ENCODE measurements around the gene DOC2A. TPM values are rescaled to one million over a fixed set of nuclear protein-coding genes. Genes with fewer than 3 reads are reported as not detected.

The DOC2A gene
- total RNA-seq, result 0.22 and 0.62 TPM in 2 replicates

DNA sequence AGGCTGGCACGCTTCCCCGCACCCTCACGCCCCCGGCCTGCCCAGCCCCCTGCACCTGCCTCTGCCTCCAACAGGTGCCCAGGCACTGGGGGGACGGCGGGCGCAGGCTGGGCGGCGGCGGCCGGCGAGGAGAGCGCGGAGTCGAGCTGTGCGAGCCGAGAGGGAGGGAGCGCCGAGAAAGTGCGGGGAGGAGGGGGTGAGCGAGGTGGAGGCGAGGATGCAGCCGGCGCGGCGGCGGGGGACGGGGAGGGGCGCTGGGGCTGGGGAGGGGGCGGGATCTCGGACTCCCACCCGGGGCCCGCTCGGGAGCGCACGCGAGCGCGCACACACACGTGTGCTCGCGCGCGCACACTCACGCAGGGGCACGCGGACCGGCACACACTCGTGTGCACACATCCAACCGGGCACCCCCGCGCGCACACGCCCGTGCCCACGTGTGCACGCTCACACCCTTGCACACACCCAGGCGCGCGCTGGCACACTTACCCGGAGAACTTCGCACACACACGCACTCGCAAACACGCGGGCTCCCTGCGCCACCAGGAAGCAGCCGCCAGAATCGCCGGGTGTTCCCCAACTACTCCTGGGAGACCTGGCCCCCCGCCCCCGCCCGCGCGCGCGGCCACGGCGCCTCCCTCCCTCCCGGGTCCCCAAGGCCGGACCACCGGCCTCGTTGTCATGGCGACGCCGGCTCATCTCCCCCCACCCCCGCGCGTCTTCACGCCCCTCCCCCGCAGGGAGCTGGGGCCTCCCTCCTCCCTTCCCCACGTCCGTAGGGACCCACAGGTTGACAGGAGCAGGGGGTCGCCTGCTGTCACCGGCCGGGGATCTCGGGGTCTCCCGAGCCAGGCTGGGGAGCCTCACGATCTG, at the start of gene DOC2A:
TSS of gene DOC2A (minus strand) at position 184 of the 870 bp plus-strand sequence. CDS start 805 bp downstream, outside the sequence.

DNA sequence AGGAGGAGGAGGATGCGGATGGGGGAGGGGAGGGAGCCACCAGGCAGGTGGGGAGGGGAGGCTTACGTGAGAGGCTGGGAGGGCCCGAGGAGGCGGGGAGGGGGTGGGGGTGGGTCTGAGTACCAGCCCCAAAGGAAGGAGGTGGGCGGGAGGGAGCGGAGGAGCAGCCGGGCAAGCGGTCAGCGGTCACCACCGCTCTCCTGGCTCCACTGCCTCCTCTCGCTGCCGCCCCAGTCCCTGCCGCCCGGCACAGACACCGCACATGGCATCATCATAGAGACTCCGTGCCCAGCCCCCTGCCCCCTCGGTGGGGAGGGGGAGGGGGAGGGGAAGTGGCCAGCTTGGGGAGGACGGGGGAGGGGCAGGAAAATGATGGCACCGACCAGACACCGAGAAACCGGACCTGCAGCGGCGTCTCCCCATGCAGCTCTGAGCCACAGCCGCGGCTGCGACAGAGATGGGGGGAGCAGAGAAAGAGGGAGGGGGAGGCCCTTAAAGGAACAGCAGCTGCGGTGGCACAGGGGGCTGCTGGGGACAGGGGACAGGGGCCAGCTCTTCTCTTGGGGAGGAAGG, 20.1 kb upstream of the DOC2A start, which contains the start of gene TLCD3B:
TSS of gene TLCD3B (minus strand) at position 431 of the 573 bp plus-strand sequence. CDS start 744 bp downstream, outside the sequence.

GRCh38 chr16:30022887-30023286, 12.1 kb upstream of the DOC2A start, which contains the start of gene C16orf92:
Gene C16orf92 (plus strand): TSS chr16:30023198. CDS start chr16:30023341, 143 bp downstream.

DNA sequence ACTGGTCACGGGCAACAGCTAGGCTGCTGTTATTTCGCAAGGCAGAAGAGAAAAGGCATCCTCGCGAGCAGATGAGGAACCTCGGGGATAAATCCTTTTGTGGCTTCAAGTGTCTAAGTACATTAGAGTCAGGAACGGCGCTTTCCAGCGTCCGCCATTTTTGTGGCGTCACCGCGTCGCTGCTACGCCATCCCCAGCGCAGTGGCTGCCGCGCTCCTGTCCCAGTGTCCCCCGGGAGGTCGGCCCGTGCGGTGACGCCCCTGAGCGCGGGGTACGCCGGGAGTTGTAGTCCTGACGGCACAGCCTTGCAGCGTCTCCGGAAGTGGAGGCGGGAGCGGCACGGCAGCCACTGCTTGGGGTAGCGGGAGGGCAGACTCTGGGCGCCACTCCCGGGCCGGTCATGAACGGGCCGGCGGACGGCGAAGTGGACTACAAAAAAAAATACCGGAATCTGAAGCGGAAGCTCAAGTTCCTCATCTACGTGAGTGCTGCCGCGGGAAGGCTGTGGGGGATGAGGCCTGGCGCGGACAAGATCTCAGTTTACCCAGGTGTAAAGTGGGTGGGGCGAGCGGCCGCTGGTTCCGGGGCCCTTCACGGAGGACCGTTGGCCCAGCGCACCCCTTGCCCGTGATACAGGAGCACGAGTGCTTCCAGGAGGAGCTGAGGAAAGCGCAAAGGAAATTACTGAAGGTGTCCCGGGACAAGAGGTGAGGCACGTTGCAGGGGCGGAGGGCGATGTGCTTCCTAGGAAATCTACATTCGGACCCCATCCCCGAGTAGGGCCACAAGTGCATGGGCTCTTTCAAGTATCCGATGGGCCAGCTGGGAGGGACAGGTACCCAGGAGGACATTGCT, 14.7 kb downstream of the DOC2A start, which contains the start of gene INO80E:
TSS of gene INO80E (plus strand) at position 331 of the 855 bp plus-strand sequence. CDS start at position 401, 70 bp downstream.

GRCh38 chr16:29995324-29995910, 15.4 kb downstream of the DOC2A start, which contains the start of gene HIRIP3:
Gene HIRIP3 (minus strand): TSS chr16:29995617. CDS start chr16:29995605, 12 bp downstream.

DNA sequence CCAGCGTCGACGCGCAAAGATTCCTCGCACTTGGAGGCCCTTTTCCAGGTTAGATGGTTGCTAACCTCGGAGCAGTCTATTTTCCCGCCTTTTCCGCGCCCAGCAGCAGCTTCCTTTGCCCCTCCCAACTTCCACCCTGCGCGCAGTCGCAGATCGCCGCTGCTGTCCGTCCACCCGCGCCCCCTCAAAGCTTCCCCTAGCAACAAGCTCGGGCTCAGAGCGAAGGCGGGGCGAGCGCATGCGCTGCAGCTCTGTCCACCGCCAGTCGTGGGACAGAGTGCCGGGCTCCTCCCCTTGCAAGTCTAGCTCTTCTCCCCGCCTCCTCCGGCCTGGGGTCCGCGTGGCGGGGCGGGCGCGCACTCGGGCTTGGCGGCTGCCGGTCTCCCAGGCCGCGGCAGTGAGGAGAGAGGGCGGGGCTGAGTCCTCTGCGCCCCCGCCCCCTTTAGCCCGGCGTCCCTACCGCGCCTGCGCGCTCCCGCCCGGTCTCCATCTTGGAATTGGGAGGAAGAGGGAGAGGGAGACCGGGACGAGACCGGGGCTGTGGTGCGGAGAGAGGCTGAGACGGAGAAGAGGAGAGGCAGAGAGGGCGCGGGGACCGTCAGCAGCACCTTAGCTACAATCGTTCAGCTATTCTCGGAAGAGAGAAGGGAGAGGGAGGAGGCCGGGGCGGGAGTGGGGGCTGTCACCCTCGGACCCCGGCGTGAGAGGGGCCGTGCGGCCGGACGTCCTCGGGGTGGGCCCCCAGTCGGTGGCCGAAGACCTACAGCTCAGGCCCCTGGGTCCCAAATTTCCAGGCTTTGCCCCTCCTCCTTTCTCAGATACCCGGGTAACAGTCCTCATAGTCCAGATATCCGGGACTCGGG, 37.2 kb downstream of the DOC2A start, which contains the start of gene TAOK2:
TSS of gene TAOK2 (plus strand) at position 485 of the 863 bp plus-strand sequence. CDS start 3,905 bp downstream, outside the sequence.

DNA sequence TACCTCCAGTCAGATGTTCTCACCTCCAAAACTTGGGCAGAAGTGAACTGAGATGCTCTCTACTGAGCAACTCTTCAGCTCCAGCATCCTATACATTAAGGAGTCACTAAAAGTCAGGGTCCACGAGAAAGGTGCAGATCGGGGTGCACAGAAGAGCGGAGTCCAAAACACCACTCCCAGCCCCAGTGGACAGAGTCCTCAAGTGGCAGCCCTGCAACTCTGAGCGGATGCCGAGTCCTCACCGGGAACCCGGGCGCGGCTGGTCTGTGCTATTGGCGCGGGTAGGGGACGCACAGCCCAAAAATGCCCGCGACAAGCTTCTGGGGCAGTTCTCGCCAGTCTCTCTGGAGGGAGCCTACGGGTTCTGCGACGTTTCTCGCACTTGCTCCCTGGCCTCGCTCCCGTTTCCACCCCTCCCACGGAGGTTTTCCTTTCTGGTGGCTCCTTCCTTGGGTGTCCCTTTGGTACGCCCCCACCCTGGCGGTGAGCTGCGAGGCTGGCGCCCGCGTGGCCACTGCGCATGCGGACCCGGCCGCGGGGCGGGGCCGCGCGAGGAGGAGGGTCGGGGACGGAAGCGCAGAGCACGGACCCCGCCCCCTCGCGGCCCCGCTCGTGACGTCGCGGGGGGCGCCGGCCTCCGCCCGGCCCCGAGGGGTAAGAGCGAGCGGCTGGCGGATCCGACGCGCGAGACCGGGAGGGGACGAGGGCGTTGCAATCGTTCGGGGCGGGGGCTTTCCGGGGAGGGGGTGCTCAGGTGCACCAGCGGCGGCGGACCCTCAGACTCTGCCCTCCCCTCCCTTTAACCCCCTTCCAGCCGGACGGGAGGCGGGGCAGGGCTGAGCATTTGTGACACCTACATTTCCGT, 49.1 kb downstream of the DOC2A start, which contains the start of gene TMEM219:
TSS of gene TMEM219 (plus strand) at position 601 of the 865 bp plus-strand sequence. CDS start 1,065 bp downstream, outside the sequence.

Other genes with a start within 250 kb of the DOC2A start
- gene ZG16, start 232.8 kb downstream of the DOC2A start, total RNA-seq, result not detected in 2 replicates
- 33.2 and 134 TPM in 2 replicates for gene KIF22, start 220.3 kb downstream of the DOC2A start, total RNA-seq
- gene MAZ, start 204.5 kb downstream of the DOC2A start, total RNA-seq, result 128 and 170 TPM in 2 replicates
- 1.8 and 2.9 TPM in 2 replicates for gene PRRT2, start 198.8 kb downstream of the DOC2A start, total RNA-seq
- 21.1 and 30.1 TPM in 2 replicates for gene PAGR1, start 194.9 kb downstream of the DOC2A start, total RNA-seq
- gene MVP, start 190.6 kb downstream of the DOC2A start, total RNA-seq, result 413 and 417 TPM in 2 replicates
- 59.4 and 102 TPM in 2 replicates for gene CDIPT, start 147.8 kb downstream of the DOC2A start, total RNA-seq
- 2.1 and 10.0 TPM in 2 replicates for gene SEZ6L2, start 111.5 kb downstream of the DOC2A start, total RNA-seq
- gene ASPHD1, start 110.5 kb downstream of the DOC2A start, total RNA-seq, result 9.1 and 9.4 TPM in 2 replicates
- 13.2 and 14.3 TPM in 2 replicates for gene KCTD13, start 84.8 kb downstream of the DOC2A start, total RNA-seq
- 49.6 and 86.6 TPM in 2 replicates for gene TMEM219, start 48.9 kb downstream of the DOC2A start, total RNA-seq
- gene TAOK2, start 37.2 kb downstream of the DOC2A start, total RNA-seq, result 56.2 and 62.0 TPM in 2 replicates
- gene HIRIP3, start 15.4 kb downstream of the DOC2A start, total RNA-seq, result 9.0 and 15.5 TPM in 2 replicates
- gene INO80E, start 14.8 kb downstream of the DOC2A start, total RNA-seq, result 17.2 and 47.3 TPM in 2 replicates
- not detected in 2 replicates for gene C16orf92, start 12.2 kb upstream of the DOC2A start, total RNA-seq
- gene TLCD3B, start 20.2 kb upstream of the DOC2A start, total RNA-seq, result 0.22 TPM in 1 of 2 replicates, not detected in the other
- gene ALDOA, start 54.7 kb upstream of the DOC2A start, total RNA-seq, result 528 and 721 TPM in 2 replicates
- gene PPP4C, start 65.0 kb upstream of the DOC2A start, total RNA-seq, result 226 and 306 TPM in 2 replicates
- gene TBX6, start 80.9 kb upstream of the DOC2A start, total RNA-seq, result 0.11 and 0.12 TPM in 2 replicates
- 4.6 and 5.5 TPM in 2 replicates for gene YPEL3, start 85.2 kb upstream of the DOC2A start, total RNA-seq
- 0.55 and 1.1 TPM in 2 replicates for gene GDPD3, start 102.5 kb upstream of the DOC2A start, total RNA-seq
- 28.6 and 32.9 TPM in 2 replicates for gene MAPK3, start 112.2 kb upstream of the DOC2A start, total RNA-seq
- 2.7 and 2.9 TPM in 2 replicates for gene CORO1A, start 172.6 kb upstream of the DOC2A start, total RNA-seq
- gene BOLA2B, start 182.6 kb upstream of the DOC2A start, total RNA-seq, result 67.1 and 198 TPM in 2 replicates
- gene SLX1A, start 182.8 kb upstream of the DOC2A start, total RNA-seq, result 19.5 and 27.0 TPM in 2 replicates
- 3.4 and 4.5 TPM in 2 replicates for gene SULT1A3, start 188.2 kb upstream of the DOC2A start, total RNA-seq
- 0.33 and 0.75 TPM in 2 replicates for gene NPIPB13, start 237.5 kb upstream of the DOC2A start, total RNA-seq

Data from uterine smooth muscle cell (primary cell).